Activated effector memory CD4-positive, alpha-beta T cell treated with anti-CD3 and anti-CD28 coated beads, Interleukin-2, amount 50 U/mL, for 16 hours (primary cell): ENCODE measurements around the gene ENPP4.
"Not testable (repeated sequence)": the region's sequence is repeated elsewhere in the genome, so short reads cannot be mapped to it uniquely, and the experiment has no call there.

Experiments
- DNase-seq: peaks from one replicate; pipeline ENCODE4 v3.0.0-alpha.2; 2020

ENPP4 gene, protein sequence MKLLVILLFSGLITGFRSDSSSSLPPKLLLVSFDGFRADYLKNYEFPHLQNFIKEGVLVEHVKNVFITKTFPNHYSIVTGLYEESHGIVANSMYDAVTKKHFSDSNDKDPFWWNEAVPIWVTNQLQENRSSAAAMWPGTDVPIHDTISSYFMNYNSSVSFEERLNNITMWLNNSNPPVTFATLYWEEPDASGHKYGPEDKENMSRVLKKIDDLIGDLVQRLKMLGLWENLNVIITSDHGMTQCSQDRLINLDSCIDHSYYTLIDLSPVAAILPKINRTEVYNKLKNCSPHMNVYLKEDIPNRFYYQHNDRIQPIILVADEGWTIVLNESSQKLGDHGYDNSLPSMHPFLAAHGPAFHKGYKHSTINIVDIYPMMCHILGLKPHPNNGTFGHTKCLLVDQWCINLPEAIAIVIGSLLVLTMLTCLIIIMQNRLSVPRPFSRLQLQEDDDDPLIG

DNA sequence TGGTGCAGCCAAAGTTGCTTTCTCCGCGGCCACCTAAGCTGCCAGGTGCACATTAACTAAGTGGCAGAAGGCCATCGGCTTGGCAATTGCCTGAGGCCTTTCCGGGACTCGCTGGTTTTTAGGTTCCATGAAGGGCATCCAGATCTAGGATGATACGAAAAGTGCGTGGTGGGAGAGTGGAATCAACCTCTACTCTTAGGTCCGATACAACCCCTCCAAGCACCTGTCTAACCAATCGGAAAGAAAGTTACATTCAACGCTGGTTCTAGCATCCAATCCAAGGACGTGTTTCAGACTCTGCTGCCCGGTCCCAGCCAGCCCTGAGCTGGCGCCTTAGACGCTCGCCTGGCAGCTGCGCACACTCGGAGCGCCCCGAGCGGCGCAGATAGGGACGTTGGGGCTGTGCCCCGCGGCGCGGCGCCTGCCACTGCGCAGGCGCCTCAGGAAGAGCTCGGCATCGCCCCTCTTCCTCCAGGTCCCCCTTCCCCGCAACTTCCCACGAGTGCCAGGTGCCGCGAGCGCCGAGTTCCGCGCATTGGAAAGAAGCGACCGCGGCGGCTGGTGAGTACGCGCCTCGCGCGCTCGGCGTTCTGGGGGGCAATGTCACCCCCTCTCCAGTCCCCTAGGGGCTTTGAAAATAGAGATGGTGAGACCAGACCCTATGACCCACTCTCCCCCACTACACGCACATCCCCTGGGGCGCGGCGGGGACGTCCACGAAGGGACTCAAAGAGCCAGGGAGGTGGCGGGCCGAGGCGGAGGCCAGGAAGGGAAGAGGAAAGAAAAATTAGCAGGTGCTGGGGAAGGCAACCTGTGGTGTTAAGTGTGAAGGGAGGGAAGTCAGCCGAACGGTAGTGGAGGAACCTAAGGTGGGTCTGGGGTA is at the start of gene ENPP4:
Gene ENPP4 (plus strand): TSS at position 361 of the 883 bp plus-strand sequence. CDS start 9,595 bp downstream, outside the sequence.
- DNase-seq, result peak; percentile 95

DNA sequence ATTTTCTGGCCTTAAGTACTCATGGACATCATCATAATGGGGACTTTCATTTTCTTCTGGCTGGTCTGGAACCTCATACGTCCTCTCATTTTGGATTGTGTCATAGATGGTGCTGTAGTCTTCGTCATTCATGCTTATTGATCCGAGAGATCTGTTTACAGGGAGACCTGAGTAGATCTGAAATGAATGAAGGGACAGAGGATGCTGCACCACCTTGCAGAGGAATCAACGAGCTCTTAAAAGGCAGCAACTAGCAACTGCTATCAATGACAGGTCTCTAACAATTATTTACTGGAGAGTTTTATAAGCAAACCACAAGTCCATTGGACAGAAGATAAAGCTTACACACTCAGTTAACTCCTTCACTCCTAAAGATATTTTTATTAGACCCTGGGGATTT is 49.7 kb upstream of the ENPP4 start:
- DNase-seq, result no peak

DNA sequence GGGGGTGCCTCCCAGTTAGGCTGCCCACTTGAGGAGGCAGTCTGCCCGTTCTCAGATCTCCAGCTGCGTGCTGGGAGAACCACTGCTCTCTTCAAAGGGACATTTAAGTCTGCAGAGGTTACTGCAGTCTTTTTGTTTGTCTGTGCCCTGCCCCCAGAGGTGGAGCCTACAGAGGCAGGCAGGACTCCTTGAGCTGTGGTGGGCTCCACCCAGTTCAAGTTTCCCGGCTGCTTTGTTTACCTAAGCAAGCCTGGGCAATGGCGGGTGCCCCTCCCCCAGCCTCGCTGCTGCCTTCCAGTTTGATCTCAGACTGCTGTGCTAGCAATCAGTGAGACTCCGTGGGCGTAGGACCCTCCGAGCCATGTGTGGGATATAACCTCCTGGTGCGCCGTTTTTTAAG is 44.1 kb upstream of the ENPP4 start:
- DNase-seq, result not testable (repeated sequence)

DNA sequence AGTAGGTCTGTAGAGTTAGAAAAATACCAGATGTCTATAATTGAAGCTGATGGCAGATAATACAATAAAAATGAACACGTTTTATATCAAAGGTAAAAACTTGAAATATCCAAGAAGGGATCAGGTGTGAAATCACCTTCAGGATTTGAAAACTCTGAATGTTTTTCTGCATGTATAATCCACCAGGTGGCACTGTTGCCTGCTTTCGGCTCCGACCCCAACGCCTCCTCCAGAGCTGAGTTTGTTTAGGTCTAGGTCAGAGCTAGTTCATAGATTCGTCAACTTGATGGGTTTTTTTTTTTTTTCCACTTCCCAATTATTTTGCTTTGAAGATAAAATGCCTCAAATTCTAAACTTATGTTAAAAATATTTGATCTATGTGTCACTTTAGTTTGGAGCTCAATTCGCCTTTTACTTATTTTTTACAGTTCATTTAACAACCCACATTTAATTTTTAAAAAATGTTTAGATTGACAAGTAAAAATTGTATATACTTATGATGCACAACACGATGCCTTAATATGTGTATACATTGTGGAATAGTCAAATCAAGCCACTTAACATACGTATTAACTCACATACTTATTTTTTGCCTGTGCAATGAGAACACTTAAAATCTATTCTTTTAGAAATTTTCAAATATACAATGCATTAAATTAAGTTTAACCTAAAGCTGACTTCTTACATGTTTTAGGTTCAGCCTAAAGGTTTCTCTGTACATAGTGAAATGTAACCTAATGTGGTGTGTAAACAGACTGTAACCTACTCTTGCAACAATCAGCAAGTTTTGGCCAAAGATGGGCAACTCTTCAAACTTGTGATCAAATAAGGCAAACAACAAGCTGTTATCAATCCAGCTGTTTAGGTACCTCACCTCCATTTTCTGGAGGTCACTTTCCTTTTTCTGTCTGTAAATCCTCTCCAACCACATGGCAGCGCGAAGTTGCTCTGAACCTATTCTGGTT is 39.4 kb upstream of the ENPP4 start:
- DNase-seq, result peak; percentile 80

DNA sequence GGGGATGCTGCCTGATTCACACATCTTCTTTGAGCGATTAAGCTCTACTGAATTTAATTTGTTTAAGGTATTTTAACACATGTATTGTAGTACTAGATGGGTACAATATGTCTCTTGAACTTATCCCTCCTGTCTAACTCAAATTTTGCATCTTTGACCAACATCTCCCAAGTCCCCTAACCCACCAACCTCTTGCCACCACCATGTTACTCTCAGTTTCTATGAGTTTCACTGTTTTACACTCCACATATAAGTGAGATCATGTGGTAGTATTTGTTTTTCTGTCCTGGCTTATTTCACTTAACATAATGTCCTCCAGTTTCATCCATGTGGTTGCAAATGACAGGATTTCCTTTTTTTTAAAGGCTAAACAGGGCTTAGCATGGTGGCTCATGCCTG is 38.7 kb upstream of the ENPP4 start:
- DNase-seq, result no peak

DNA sequence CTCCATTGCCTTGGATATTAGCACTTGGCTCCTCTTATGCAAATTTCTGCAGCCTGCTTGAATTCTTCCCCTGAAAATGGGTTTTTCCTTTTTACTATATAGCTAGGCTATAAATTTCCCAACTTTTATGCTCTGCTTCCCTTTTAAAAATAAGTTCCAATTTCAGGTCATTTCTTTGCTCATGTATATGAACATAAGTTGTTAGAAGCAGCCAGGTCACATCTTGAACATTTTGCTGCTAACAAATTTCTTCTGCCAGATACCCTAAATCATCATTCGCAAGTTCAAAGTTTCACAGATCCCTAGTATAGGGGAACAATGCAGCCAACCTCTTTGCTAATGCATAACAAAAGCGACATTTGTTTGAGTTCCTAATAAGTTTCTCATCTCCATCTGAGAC is 34.5 kb upstream of the ENPP4 start:
- DNase-seq, result no peak

DNA sequence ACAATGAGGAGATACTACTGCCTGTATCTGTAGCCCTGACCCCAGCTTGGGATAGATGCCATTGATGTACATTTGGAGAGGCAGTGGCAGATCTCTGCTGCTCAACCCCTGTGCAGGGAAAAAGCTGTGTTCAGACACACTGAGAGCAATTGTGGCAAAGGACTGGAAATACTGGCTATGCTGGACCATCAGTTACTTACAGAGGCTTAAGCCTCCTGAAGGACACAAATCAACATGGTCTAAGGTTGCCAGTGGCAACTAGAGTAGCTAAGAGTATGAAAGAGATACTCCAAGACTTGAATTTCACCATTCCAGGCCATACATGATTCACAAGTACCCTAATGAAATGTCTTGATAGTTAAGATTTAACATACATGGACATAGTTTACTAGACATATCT is 32.4 kb upstream of the ENPP4 start:
- no peak for DNase-seq

DNA sequence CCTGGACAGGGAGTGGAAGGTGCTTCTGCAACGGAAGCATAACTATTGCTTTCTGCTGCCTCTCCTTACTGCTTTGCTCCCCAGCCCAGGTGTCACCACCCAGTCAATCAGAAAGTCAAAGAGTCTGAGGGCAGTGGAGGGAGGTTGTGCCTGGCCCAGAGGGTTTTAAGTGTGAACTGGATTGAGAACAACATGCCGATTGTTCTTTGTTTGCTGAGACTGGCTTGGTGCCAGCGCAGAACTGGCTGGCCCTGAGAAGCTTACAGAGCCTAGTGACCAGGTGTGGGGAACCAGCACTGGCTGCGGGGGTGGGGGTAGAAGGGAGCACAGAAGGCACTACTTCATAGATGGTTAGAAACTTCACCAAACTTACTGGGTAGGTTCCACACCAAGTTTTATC is 31.1 kb upstream of the ENPP4 start:
- DNase-seq, result no peak

DNA sequence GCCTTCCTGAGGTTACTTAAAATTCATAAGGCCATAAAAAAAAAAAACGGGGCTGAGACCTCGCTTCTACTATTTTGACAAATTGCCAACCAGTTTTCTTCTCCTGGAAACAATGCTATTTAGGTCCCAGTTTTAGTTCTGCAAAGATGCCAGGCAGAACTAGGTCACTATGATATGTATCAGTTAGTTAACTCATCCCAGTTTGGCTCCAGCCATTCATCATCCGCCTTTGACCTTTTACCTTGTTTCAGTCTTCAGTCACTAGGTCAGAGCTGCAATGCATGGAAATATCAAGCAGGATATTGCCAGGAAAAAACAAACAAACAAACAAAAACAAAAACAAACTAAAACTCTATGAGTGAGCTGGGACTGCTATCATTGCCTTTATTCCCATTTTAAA is 29.8 kb upstream of the ENPP4 start:
- no peak for DNase-seq

DNA sequence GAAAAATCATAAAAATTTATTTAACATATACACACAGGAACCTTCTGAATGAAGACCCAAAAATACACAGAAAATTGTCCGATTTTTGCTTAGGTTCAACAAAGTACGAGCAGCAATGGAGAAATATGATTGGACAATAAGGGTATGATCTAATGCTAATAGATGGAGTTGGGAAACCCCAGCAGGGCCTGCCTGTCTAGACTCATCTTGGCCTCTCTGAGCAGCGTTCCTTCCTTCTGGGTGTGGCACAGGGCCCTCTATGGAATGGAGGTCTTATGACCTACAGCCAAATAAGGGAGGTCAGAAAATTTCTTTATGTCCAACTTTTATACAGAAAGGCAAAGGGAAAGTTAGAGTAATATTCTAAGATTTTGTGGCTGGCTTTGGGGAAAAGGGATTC is 27.7 kb upstream of the ENPP4 start:
- DNase-seq, result no peak

DNA sequence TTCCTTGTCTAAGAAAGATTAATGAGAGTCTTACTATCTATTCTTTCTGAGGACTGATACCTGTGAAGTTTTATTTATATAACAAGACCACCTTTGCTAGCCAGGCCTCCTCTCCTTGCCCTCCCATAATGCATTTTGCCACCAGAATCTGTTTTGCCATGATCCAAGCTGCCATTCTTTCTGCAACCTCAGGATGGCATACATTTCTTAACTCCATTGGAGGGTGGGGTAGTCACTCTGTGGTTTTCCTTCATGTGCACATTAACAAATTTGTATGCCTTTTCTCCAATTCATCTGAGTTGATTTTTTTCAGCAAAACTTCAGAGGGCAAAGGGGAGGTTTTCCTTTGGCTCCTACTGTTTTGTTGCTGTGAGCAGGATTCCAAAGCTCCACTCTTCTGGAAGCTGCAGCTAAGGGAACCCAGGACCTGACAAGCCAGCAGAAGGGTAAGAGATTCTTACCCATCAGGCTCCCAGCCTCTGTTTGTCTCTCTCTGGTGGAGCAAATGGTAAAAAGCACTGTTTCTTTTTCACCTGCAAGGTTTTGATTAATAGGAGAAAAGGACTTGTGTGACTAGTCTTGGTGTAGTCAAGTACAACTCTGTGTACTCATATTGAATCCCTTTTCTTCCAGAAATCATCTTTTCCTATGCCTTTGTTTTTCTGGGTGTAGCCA is 26.2 kb upstream of the ENPP4 start:
- no peak for DNase-seq

DNA sequence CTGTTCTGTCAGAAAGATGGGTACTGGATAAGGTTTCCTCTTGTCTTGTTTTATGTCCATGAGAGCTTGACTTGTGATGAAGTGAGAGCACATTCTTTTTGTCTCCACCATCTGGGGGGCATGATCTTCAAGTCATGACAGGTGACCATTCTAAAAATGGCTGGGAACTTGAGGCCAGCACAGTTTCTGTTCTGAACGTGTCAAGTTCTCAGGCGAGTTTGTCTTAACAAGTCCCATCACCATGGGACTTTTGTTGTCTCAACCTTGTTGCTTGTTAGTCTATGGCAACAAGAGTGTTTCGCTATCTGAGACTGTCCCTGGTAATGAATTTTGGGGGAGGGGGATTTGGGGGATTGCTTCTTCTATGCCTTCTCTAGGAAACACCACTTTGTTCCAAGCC is 25.6 kb upstream of the ENPP4 start:
- no peak for DNase-seq

DNA sequence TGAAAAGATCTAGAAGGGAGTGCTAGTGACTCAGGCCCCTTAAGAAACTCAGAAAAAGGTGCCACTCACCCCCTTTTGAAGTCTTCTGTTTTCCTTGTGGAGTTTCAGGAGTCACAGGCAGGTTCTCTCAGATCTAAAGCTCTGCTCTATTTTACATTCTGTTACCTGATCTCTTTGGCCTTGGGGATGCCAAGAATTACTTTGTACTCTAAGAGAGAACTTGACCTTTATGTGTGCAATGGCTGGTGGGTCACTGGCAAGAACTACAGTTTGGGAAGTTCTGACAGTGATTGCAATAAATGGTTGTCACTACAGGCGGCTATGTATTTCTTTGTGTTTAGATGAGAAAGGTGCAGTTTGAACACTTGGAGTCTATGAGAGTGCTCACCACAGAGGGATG is 24.2 kb upstream of the ENPP4 start:
- no peak for DNase-seq

DNA sequence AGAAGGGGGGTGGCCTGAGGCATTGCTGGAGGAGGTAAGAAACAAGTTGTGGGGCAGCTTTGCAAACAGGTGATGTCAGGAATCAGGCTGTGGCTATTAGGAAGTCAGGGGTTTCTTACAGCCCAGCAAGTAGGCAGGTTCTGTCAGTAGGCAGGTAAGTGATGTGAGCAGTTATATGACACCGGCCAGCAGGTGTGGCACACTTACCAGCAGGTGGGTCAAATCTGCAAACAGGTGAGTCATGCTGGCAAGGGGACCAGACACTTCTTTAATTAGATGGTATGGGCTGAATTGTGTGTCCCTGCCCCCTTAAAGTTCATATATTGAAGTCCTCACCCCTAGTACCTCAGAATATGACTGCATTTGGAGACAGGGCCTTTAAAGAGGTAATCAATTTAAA is 16.4 kb upstream of the ENPP4 start:
- DNase-seq, result no peak

DNA sequence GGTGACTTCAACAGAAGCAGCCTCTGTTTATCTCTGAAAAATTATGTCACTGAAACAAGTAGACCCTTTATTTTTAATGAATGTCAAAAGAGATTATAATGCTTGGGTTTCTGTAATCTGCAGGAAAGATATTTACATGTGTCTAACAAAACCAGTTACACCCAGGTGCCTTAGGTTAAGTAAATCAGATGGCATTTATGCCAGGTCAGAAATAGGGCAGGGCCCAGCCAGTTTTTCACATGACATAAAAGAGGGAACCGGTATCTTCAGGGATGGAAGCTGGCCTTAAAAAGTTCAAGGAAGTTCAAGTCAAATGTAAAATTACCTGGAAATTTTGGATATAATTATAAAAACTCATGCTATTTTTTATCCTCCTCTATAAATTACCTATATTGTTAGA is 14.2 kb upstream of the ENPP4 start:
- no peak for DNase-seq

DNA sequence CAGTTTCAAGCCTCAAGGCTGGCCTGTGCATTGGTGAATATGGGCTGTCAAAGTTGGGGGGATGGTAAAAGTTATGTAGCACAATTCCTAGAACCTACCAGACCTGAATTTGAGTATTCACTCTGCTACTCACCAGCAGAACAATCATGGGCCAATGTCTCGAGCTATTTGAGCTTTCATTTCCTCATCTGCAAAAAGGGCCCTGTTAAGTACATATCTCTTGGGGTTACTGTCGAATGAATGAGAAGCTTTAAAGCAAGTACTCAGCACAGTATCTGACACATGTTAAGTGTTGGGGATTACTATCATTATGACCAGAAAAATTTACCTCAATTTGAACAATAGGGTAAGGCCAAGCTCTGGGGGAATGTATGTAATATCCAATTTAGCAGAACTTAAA is 13.5 kb upstream of the ENPP4 start:
- DNase-seq, result no peak

DNA sequence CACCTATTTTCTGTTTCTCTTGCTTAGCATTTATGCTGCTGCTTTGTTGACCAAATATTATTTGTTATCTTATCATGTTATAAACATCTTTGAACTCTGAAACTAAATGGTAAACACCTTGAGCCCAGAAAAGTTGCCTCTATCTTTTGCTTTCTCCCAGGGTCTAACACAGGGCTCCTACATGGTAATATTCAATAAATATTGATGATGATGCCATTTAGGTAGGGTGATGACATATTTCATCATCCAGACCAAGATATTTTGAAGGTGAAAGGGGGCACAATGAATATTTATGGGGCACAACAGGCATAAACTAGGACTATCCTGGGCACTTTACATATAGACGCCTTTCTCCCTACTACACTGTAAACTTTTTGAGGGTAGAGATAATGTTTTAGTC is 11.6 kb upstream of the ENPP4 start:
- no peak for DNase-seq

DNA sequence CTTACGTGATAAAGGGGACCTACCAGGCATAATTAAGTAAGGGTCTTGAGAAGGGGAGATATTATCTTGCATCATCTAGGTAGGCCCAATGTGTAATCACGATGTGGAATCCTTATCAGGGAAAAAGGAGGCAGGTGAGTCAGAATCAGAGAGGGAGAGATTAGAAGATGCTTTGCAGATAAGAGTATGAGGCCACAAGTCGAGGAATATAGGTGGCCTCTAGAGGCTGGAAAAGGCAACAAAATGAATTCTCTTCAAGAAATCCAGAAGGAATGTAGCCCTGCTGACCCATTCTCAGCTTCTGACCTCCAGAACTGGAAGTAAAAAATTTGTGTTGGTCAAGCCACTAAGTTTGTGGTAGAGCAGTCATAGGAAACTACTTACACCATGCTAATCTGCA is 11.0 kb upstream of the ENPP4 start:
- DNase-seq, result no peak

DNA sequence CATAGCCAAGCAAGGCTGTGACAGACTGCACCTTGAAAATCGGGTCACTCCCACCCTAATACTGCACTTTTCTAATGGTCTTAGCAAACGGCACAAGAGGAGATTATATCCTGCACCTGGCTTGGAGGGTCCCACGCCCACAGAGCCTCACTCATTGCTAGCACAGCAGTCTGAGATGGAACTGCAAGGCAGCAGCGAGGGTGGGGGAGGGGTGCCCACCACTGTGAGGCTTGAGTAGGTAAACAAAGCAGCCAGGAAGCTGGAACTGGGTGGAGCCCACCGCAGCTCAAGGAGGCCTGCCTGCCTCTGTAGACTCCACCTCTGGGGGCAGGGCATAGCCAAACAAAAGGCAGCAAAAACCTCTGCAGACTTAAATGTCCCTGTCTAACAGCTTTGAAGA is 10.1 kb upstream of the ENPP4 start:
- DNase-seq, result not testable (repeated sequence)

DNA sequence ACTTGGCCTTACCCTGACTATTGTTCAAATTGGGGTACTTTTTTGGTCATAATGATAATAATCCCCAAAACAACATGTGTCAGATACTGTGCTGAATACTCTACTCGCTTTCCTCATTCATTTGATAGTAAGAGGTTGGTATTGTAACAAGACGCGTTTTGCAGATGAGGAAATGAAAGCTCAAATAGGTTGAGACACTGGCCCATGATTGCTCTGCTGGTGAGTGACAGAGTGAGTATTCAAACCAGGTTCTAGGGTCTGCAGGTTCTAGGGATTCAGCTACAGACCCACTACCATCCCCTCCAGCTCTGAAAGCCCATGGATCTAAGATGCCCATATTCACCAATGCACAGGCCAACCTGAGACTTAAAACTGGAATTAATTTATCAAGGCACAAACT is 1.3 kb upstream of the ENPP4 start:
- DNase-seq, result no peak

DNA sequence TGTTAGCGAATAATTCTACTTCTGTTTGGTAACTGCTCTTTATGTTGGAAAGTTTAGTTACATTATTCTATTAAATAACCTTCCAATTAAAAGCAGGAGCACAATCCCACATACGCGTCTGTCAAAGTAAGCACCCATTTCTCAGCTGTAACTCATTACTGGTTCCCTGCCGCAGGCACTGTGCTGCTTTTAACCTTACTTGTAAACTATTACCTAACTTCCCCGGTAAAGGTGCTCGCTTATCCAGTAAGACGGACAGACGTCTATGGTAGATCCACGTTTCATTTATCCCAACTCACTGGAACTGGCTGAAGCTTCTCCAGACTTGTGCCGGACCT is 529 bp upstream of the ENPP4 start:
- no peak for DNase-seq

DNA sequence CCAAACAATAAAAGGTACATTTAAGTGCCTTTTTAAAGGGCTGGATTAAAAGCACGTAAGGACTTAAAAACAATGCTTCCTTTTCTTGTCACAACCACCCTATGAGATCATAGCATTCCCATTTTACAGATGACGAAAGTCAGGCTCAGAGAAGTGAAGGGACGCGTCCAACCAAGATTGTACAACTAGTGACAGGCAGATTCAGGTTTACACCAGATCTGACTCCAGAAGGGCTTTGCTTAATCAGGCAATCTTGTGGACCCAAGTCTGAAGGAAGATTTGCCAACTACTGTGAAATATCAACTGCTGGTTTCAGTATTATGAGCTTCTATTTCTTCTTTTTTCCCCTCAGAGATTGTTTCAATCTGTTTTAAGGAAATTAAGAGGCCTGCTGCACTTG is 877 bp downstream of the ENPP4 start:
- no peak for DNase-seq
